GM13976 (cell line): ENCODE measurements around the gene PMS1.

Experiments used
- DNase-seq: peaks from one replicate; pipeline ENCODE4 v3.0.0; 2012; ENCODE audit warnings: low spot score
- in situ Hi-C: fragments of 300-500 bp; cut with MboI; formaldehyde crosslinking; loops from one replicate; pipeline ENCODE4 v1.12.0; 2022; ENCODE audit warnings: low sequenced_read_pairs, mixed read lengths, inconsistent platforms; ENCODE audit not compliant: unreplicated experiment
- TF ChIP-seq, protein P1 (sequence below): IDR thresholded peaks from 2 replicates; pipeline ENCODE4 v1.5.1; 2012; ENCODE audit warnings: borderline replicate concordance, mild to moderate bottlenecking; ENCODE audit not compliant: insufficient read depth; ENCODE audit errors: extremely low read depth, missing control alignments, control extremely low read depth

The PMS1 gene

DNA sequence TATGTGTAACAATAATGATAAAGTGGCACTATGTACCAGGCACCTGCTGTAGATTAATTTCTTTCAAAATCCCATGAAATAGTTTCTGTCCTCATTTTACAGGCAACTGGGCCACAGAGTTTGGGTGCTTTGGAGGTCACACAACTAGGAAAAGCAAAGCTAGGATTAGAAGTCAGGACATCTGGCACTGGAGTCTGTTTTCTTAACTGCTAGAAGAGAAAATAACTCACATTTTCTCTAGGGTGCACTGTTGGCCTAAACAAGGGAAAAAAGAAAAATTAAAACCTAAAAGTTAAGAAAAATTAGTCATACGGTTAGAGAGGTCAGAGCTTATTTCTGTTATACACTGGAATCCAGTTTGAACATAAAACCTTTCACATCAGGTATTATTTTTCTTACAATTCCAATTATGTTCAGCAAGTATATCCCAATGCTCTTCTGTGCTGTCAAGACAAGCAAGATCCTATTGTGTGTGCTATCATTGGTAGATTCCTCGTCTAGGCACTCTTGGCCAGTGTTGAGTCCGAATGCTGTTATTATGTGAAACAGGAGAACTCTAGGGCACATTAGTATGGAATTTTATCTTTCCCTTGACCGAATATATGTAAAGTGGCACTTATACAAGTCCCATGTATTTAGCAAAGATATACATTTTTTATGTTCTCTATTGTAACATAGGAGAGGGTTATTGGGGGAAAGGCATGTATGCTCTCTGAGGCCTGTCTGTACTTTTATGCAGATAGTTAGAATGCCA, 20.2 kb upstream of the PMS1 start:
- TF ChIP-seq, protein P1, sequence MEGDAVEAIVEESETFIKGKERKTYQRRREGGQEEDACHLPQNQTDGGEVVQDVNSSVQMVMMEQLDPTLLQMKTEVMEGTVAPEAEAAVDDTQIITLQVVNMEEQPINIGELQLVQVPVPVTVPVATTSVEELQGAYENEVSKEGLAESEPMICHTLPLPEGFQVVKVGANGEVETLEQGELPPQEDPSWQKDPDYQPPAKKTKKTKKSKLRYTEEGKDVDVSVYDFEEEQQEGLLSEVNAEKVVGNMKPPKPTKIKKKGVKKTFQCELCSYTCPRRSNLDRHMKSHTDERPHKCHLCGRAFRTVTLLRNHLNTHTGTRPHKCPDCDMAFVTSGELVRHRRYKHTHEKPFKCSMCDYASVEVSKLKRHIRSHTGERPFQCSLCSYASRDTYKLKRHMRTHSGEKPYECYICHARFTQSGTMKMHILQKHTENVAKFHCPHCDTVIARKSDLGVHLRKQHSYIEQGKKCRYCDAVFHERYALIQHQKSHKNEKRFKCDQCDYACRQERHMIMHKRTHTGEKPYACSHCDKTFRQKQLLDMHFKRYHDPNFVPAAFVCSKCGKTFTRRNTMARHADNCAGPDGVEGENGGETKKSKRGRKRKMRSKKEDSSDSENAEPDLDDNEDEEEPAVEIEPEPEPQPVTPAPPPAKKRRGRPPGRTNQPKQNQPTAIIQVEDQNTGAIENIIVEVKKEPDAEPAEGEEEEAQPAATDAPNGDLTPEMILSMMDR, result no peak
- in situ Hi-C loops, result no loop called here
- no peak for DNase-seq

DNA sequence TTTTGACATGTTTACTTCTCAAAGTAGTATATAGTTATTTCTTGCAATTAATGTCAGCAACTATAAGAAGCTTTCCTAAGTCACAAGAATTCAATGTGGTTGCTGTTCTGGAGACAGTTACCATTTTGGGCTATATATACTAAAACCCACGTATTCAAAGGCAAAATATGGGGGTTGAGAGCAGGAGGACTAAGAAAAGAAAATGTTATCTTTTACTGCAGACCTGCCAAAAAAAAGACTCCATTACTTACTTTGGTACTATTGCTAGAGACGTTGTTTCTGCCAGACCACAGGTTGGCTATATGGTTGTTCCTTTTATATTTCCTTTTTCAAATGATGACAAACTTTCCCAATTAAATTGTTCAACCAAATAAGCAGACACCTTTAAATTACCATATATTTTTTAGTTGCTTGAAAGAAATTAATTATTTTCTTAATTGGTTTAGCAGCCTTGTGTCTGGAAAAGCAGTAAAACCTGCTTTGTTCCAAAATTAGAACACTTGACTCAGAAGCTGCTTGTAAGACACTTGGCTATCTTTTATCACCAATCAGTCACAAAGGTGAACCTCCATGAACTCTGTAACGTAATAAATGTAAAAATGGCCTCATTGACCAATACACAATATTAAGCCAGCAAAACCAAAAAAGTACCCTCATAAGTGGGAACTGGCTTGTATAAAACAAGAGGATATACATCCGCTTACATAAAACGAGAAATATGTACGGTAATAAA, 13.5 kb upstream of the PMS1 start:
- in situ Hi-C loops, result no loop called here
- no peak for DNase-seq
- TF ChIP-seq, protein P1, result no peak

DNA sequence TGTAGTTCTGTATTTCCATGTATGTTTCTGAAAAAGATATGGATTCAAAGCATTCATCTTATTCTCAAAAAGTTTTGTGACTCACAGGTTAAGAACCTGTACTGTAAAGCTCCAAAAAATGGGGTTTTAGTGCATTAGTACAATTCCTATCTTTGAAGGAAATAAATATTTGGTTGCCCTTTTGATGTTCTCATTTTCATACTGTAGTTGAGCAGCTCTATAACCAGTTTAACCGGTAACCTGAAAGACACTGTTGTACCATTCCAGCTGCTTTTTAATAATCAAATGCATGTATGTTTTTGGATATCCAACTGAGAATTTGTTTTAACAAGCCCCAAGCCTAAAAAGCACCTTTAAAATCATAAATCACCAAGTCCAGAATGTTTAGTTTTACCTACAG, 12.0 kb upstream of the PMS1 start:
- TF ChIP-seq, protein P1, result no peak
- in situ Hi-C loops, result no loop called here

DNA sequence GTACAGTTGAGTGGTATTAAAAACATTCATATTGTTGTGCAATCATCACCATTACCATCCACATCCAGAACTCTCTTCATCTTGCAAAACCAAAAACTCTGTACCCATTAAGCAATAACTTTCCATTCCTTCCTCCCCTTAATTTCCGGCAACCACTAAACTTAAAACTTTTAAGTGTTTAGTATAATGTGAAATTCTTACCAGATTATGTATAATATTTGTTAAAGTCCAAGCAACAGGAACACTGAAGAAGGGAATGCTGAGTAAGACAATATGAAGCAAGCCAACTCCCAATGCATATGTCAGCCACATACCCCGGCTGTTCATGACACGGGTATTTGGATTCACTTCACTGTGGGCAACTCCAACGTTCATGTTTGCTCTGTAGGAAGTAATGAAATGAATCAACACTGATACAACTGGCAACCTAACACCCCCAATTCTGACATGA, 2.0 kb upstream of the PMS1 start:
- in situ Hi-C loops, result no loop called here
- DNase-seq, result no peak
- TF ChIP-seq, protein P1, result no peak

More for the DNA sequence above, 12.0 kb upstream of the PMS1 start:
- DNase-seq, result no peak

DNA sequence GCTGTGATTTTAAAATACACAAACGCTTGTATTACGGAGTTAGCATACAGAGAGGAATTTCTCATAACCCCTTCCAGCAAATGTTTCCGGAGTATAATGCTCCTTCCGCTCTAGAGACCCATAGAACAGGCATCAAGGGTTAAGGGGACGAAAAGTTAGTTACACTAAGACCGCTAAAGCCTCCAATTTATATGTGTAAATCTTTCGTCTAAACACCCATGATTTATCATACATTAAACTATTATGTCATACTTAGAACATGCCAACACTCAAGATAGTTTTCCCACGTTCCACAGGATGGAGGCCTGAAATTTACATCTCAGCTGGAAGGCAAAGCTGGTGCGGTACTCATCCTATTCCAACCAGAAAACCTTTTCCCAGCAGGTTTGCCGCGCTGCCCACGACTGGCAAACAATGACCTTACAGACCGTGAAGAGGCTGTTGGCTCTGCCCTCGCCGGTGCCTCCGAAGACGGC, 761 bp upstream of the PMS1 start:
- DNase-seq, result peak; percentile 41
- TF ChIP-seq, protein P1, result no peak
- in situ Hi-C loops, result no loop called here

DNA sequence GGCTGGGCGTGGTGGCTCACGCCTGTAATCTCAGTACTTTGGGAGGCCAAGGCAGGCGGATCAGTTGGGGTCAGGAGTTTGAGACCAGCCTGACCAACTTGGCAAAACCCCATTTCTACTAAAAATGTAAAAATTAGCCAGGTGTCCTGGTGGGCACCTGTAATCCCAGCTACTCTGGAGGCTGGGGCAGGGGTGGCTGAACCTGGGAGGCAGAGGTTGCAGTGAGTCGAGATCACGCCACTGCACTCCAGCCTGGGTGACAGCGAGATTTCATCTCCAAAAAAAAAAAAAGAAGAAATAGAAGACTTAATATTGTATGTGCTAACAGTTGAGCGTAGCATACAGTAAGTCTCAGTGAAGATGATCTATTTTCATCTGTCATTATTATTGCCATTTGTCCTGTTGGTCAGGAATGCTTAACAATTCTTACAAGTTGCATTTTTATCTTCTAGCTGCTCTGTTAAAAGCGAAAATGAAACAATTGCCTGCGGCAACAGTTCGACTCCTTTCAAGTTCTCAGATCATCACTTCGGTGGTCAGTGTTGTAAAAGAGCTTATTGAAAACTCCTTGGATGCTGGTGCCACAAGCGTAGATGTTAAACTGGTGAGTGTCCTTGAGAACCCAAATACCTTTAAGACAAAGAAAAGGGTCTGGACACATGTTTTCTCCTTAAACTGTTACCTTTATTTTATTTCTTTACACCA, 7.2 kb downstream of the PMS1 start:
- in situ Hi-C loops, result loop anchor here (10.0 kb wide), 1 partner anchor 273 kb away; the partner anchor contains the start of gene MSTN
- peak; percentile 20 for DNase-seq
- TF ChIP-seq, protein P1, result no peak
